Stimulated activated naive CD4-positive, alpha-beta T cell treated with Interleukin-2 at 50 U/mL for 16 hours (primary cell): Measurements from ENCODE around the gene RDX.
"Not testable (repeated sequence)": the region's sequence is repeated elsewhere in the genome, so short reads cannot be mapped to it uniquely, and the experiment has no call there.

Source experiments
- DNase-seq: peaks from one replicate; lab custom pipeline; 2025; lab: John Stamatoyannopoulos, UW

Gene RDX

DNA sequence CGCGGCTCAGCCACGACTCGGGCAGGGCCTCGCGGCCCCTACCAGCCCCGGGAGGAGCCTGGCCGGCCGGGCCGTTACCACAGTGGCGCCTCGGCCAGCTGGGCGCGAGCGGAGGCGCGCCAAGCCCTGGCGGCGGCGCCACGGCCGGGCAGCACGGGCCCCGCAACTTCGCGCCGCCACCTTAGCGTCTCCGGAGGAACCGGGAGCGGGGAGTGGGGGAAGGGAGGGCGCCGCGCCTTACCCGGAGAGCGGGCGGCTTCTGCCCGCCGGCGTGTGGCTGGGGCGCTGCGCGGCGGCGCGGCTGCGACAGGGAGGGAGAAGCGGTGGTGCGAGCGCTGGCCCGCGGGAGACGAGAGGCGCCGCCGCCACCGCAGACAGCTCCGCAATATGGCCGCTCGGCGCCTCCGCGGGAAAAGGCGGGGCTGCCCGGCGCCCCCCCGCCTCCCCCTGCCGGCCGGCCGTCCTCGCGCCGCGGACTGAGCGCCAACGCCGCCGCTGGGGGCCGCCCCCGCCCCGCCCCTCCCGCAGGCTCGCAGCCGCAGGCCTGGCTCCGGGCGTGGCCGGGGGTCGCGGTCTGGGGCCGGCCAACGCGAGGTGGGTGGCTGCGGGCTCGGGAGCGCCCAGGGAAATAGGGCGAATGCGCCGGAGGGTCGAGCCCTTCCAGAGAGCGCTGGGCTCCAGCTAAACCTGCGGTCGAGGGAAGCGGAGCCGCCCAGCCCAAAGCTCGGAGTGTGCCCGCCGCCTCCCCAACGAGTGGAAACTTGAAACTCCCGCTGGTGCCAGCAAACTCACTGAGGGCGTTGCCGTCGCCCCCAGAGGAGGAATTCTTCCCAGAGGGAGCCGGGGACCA is at the start of gene RDX:
TSS of gene RDX (minus strand) at position 389 of the 850 bp plus-strand sequence. CDS start 16,922 bp downstream, outside the sequence.
- DNase-seq, result peak; percentile 56

DNA sequence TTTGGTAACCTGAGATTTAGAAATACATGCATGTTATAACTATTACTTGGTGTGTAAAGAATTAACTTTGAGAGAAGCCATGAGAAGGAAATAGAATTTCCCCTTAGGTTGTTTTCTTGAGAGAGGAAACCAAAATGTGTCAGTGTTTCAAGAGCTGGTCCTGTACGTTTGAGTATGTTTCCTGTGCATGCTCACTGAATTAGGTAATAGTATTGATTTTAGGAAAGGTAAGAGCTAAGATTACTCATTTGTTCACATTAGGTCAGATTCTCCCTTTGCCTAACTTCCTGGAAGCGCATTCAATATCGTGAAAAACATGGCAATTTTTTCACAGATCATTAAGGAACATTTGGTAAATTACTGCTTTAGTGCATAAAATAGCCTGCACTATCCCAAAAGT is 49.3 kb upstream of the RDX start:
- DNase-seq, result no peak

DNA sequence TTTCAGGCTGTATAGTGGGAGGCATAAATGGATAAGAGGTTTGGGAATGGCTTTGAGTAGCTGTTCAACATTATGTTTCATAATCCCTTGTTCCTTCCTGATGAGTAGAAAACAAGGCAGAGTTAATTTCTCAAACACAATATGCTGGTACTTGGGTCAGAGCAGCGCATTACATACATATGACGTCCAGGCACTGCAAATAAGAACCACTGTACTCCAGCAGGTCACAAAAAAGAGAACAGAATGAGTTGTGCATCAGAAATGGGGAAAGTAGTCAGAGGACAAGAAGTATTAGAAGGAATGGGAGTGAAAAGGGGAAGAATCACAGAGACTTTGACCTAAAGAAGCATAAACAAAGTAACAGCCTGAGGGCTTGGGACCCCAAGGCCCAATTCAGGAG is 44.0 kb upstream of the RDX start:
- no peak for DNase-seq

DNA sequence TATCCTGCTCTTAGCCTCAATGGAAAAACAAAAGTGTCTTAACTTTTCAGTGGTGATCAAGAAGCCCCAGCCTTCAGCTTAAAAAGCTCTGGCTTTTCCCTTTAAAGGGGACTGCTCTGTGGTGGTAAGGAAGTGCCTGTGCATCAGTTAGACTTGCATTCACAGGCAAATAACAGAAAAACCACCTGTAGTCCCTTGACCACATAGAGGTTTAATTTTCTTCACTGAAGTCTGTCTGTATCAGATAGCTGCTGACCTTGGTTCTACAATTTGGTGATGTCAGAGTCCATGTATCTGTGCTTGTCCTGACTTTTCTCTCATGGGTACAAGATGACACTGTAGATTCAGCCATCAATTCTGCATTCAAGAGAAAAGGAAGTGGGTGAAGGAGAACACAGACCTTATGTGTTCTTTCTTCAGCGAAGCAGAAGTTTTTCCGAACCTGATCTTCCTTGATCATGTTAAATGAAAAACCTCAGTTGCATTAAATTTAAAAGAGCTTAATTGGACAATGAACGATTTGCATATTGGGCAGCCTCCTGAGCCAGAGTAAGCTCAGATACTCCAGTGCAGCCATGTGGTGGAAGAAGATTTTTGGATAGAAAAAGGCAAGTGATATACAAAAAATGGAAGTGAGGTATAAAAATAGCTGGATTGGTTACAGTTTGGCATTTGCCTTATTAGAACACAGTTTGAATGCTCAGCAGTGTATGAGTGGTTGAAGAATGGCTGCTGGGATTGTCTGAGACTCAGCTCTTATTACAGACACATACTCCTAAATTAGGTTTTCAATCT is 43.2 kb upstream of the RDX start:
- DNase-seq, result no peak

DNA sequence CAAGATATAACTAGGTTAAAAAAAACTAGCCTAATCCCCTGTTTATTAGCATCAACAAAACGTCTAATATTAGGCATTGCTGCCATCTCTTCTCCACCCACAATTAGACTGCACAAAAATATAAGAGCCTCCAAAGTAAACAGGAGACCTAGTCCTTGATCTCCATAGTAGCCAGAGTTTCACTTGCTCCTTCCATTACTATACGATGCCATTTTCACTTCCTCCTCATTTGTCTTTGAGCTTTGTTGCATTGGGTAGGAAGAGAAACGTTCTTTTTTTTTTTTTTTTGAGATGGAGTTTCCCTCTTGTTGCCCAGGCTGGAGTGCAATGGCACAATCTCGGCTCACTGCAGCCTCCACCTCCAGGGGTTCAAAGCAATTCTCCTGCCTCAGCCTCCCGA is 42.3 kb upstream of the RDX start:
- DNase-seq, result no peak

DNA sequence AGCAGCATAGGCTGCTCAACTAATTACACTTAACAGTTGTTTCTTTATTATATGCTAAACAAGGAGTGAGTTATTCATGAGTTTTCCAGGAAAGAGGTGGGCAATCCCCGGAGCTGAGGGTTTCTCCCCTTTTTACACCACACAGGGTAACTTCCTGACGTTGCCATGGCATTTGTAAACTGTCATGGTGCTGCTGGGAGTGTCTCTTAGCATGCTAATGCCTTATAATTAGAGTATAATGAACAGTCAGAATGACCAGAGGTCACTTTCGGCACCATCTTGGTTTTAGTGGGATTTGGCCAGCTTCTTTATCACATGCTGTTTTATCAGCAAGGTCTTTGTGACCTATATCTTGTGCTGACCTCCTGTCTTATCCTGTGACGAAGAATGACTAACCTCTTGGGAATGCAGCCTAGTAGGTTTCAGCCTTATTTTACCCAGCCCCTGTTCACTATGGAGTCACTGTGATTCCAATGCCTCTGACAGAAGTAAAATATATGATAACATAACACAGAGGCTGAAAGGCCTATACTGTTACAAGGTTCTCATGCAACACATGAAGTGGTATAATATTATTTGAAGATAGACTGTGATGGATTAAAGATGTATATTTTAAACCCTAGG is 41.3 kb upstream of the RDX start:
- DNase-seq, result peak; percentile 54

DNA sequence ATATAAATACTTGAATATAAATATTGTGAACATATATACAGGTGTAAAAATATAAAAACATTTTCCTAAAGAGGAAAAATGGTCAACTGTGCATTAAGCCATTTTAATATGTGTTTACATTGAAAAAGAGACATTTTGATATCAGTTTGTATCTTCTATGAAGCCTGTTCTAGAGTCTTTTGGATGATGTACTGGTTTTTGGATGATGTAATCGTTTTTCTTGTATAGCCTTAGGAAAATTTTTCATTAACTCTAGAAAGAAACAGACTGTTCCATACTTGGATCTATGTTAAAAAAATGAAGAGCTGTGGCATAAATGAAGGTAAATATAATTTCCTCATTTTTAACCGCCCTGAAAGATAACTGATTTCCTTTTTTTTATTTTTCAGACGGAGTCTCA is 39.6 kb upstream of the RDX start:
- no peak for DNase-seq

DNA sequence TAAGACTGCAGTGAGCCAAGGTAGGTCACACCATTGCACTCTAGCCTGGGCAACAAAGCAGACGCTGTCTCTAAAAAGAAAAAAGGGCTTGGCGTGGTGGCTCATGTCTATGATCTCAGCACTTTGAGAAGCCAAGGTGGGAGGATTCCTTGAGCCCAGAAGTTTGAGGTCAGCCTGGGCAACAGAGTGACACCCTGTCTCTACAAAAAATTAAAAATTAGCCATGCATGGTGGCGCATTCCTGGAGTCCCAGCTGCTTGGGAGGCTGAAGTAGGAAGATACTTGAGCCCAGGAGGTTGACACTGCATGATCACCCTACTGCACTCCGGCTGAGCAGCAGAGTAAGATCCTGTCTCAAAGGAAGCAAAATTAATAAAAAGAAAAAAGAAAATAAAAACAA is 38.9 kb upstream of the RDX start:
- no peak for DNase-seq

DNA sequence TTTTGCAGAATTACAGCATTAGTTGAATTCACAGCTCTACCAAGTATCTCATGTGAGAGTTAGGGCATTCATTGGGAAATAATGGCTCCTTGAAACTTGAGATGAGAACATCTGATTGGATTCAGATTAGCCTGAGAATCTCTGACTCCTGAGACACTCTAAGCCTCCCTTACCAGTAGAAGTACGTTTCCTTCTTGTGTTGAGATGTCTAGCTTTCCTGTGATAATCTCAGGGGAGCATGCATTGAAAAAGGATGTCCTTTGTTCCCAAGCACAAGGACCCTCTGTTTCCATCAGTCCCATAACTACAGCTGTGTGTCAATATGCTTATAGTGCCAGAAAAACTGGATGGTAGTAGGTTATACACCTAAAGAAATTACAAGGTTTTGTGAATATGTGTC is 35.2 kb upstream of the RDX start:
- DNase-seq, result no peak

DNA sequence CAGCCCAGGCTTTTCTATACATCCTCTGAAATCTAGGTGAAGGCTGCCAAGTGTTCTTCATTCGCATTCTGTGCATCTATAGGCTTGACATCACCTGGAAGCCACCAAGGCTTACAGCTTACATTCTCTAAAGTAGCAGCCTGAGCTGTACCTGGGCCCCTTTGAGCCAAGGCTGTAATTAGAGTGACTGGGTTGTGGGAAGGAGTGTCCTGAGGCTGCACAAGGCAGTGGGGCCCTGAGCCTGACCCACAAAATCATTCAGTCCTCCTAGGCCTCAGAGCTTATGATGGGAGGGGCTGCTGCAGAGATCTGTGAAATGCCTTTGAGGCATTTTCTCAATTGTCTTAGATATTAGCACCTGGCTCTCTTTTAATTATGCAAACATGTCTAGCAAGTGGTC is 33.0 kb upstream of the RDX start:
- DNase-seq, result no peak

DNA sequence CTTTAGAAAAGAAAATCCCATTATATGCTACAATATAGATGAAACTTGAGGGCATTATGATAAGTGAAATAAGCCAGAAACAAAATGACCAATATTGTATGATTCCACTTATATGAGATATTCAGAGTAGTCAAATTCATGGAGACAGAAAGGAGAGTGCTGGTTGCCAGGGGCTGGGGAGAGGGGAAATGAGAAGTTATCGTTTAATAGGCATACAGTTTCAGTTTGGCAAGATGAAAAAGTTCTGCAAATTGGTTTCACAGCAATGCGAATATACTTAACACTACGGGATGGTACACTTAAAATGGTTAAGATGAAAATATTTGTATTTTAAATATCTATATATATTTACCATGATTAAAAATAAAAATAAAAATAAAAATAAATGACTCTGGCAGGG is 31.1 kb upstream of the RDX start:
- no peak for DNase-seq

DNA sequence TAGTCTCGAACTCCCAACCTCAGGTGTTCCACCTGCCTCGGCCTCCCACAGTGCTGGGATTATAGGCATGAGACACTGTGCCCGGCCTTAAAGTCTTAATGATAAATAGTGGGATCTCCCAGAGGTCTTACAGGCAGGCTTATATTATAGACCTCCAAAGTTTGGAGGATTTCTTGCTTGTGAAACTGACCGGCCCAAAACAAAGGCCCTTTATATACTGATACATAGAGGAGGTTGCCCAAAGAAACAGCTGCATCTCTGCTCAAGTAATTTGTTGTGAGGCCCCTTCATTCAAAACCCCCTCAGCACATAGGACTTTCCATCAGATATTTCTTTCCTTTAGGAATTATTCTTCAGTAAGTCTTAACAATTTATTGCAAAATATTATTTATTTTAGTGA is 27.4 kb upstream of the RDX start:
- DNase-seq, result no peak

DNA sequence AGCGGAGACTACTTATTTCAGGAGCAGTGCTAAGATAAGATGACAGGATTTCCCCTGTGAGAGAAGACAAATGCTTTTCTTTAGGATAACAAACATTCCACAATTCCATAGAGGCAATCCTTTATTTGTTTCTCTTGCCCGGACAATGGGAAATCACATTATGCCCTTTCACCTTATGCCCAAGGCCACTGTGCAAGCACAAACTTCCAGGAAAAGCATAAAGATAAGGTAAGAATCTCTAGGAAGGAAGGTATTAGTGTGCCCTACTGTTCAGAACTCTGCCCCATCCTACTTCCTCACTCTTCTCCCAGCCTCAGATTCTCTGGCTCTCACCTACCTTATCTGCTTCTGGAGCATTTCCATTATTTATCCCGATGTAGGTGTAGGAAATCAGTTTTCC is 23.1 kb upstream of the RDX start:
- DNase-seq, result no peak

DNA sequence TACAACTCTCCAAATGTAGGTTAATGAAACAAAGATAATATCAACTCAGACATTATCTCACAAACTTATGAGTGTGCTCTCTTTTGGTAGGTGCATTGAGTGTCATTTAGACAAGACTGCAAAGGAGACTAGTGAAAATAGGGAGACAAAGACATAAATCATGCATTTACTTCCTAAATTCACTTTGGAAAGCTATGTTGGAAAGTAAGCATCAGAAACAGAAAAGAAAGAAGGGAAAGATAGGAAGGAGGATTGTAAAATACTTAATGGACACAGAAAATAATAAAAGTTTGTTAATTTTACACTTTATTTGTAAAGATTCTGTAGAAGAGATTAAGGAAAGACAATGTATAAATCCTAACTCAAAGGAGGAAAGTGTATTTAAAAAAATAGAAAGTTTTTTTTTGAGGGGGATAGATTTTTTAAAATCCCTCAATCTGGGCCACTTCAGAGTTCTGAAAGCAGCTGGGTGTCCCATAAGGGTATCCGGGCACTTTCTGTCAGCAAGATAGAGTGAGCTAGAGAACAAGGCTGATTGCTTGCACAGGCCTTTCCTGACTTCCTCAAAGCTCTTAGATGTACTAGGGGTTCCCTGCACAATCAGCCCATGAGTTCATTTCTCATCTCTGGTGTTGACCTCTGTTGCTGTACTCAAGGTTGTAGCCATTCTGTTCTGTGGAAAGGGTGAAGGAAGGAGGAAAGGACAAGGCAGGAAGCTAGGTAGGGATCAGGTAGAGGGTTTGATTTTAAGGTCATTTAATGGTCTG is 22.4 kb upstream of the RDX start:
- DNase-seq, result no peak

DNA sequence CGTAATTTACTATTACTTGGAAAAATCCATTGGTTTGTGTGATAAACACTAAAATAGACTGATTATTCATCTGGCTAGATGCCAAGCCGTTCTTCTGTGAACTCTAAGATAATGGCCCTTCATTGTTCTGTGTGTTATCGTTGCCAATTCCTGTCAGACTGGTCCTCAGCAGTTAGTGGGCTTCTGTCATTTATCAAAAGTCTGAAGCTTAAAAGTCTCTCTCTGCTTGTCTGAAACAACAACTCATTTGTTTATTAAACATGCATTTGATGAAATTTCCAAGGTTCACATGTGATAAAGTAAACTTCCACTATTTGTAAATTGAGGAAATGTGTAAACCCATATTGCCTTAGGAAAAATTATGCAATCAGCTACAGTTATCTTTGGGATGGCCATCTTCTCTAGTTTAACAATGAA is 21.1 kb upstream of the RDX start:
- DNase-seq, result no peak

DNA sequence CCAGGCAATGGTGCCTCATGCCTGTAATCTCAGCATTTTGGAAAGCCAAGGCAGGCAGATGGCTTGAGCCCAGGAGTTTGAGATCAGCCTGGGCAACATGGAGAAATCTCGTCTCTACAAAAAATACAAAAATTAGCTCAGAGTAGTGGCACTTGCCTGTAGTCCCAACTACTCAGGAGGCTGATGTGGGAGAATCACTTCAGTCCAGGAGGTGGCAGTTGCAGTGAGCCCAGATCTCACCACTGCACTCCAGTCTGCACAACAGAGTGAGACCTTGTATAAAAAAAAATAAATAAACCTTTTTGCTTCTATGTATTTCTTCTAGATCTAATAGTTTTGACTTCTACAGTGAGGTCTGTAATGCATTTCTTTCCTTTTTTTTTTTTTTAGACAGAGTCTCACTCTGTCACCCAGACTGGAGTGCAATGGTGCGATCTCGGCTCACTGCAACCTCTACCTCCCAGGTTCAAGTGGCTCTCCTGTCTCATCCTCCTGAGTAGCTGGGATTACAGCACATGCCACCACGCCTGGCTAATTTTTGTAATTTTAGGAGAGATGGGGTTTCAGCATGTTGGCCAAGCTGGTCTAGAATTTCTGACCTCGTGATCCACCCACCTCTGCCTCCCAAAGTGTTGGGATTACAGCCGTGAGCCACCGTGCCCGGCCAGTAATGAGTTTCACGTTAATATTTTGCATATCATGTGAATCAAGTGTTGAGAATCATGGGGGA is 18.1 kb upstream of the RDX start:
- no peak for DNase-seq

DNA sequence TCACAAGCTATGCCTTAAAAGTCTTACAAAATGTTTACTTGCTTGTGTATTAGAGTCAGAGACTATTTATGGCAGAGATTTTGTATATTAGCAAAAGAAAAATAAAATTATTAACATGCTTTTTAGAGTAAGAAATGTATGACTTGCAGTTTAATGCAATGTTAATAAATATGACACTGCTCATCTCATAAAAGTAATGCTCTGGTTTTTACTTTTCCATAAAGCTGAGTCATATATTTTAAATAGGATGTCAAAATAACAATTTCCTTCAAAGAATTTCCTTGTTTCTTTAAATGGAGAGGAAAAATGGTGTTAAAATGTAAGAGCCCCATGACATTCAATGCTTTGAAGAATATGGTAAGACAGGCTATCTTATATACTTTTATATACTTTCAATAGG is 16.3 kb upstream of the RDX start:
- no peak for DNase-seq

DNA sequence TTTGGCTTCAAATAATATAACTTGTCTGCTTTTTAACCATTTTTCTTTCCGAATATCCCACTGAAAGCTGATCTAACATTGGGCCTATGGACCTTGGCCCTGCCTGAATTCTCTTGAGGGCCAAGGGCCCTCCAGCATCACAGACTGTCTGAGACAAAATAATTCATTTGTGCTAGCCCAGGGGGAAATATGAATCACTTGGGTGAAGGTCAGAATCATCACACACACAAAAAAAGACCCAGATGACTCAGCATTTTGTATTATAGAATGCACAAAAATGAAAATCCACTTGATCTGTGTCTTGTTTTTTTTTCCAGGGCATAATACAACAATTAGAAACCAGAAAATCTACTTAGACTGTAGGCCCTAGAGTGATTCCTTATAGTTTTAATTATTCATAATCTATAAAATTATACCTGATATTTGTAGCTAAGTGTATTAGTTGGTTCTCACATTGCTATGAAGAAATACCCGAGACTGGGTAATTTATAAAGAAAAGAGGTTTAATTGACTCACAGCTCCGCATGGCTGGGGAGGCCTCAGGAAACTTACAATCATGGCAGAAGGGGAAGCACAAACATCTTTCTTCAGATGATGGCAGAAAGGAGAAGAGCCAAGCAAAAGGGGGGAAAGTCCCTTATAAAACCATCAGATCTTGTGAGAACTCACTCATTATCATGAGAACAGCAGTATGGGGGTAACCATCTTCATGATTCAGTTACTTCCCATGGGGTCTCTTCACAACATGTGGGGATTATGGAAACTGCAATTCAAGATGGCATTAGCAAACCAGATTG is 15.6 kb upstream of the RDX start:
- no peak for DNase-seq

DNA sequence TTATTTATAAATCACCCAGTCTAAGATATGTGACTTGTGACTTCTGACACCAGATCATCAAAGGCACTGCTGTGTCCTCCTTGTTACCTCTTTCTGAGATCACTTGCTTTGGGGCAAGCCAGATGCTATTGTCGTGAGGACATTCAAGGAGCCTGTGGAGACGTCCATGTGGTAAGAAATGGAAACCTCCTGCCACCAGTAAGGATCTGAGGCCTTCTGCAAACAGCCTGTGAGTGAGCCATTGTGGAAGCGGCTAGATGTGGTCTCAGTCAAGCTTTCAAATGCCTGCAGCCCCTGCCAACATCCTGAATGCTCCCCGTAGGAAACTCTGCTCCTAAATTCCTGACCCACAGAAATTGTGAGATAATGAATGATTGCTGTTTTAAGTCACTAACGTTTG is 11.7 kb upstream of the RDX start:
- DNase-seq, result no peak

DNA sequence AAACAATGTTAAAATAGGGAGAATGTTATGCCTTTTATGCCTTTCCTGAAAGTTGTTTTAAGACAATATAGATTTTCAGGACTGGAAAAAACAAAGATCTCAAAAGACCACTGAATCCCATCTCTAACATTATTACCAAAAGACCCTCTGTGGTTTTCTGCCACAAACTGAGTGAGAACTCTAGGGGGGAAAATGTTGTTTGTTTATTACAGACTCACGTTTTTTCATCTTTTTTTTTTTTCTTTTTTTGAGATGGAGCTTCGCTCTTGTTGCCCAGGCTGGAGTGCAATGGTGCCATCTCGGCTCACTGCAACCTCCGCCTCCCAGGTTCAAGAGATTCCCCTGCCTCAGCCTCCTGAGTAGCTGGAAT is 9.6 kb upstream of the RDX start:
- DNase-seq, result not testable (repeated sequence)
